ENCODE results near the gene NRAS. TPM values are rescaled to one million over a fixed set of nuclear protein-coding genes. Genes with fewer than 3 reads are reported as not detected.

The NRAS gene
- polyA plus RNA-seq, 1 donor (not counting 4 experiments of a cell fraction or from before 2014, with no cell fraction given): 49.5 TPM

GRCh38 chr1:114671011-114671938 is 45.3 kb downstream of the NRAS start:
- FAIRE-seq: peak; percentile 36
- Histone ChIP-seq H3K27ac (ENCODE audit: control insufficient read depth, insufficient read depth, low read length) (peak overlapping the region; percentile 100), H3K9ac (ENCODE audit: control insufficient read depth, extremely low read depth, insufficient read depth, low read length) (peak overlapping the region; percentile 100), H3K4me1 (ENCODE audit: control insufficient read depth, extremely low read depth, insufficient read depth, low read length) (peaks cover 17% of the 10 kb centered on the region), H3K9me1 (ENCODE audit: control insufficient read depth, extremely low read depth, insufficient read depth, low read length) (no peaks in the 10 kb centered on the region), H3K9me3 (ENCODE audit: control insufficient read depth, low read depth, low read length) (no peaks in the 10 kb centered on the region), H2AFZ (ENCODE audit: control insufficient read depth, low read length) (peak overlapping the region; percentile 91), H3K79me2 (ENCODE audit: control insufficient read depth, insufficient read depth, low read length) (peaks cover 29% of the 10 kb centered on the region), H3K27me3 (ENCODE audit: control insufficient read depth, extremely low read depth, insufficient read depth, low read length) (no peaks in the 10 kb centered on the region), H3K36me3 (ENCODE audit: control insufficient read depth in 2 of 2, extremely low read depth in 1 of 2, insufficient read depth in 2 of 2, low read length in 2 of 2) (no peaks in the 10 kb centered on the region), H4K20me1 (ENCODE audit: control insufficient read depth, extremely low read depth, insufficient read depth, low read length) (no peaks in the 10 kb centered on the region), H3K4me3 (ENCODE audit: control insufficient read depth in 2 of 3, extremely low read depth in 1 of 3, insufficient read depth in 2 of 3, low read depth in 1 of 3, low read length in 3 of 3) (peak overlapping the region; percentile 8 to 93 (median 51)), H3K4me2 (ENCODE audit: control insufficient read depth, extremely low read depth, insufficient read depth, low read depth, low read length) (peak overlapping the region; percentile 88)
- dilution Hi-C loops (cut with MboI; ENCODE audit: extremely low pct_ligation_motif_present, low sequenced_read_pairs): no loop called here
- DNase-seq (ENCODE audit: low read depth, low spot score): no peak
- TF ChIP-seq EZH2 (IDR thresholded peaks at IDR 0.05; ENCODE audit: low read length) (no peak), CTCF (optimal IDR thresholded peaks at IDR 0.05 in 1 of 3, IDR thresholded peaks at IDR 0.05 in 1 of 3, conservative IDR thresholded peaks at IDR 0.05 in 1 of 3; ENCODE audit: extremely low read depth in 1 of 3, insufficient read depth in 2 of 3, low read length in 3 of 3) (no peak)

DNA sequence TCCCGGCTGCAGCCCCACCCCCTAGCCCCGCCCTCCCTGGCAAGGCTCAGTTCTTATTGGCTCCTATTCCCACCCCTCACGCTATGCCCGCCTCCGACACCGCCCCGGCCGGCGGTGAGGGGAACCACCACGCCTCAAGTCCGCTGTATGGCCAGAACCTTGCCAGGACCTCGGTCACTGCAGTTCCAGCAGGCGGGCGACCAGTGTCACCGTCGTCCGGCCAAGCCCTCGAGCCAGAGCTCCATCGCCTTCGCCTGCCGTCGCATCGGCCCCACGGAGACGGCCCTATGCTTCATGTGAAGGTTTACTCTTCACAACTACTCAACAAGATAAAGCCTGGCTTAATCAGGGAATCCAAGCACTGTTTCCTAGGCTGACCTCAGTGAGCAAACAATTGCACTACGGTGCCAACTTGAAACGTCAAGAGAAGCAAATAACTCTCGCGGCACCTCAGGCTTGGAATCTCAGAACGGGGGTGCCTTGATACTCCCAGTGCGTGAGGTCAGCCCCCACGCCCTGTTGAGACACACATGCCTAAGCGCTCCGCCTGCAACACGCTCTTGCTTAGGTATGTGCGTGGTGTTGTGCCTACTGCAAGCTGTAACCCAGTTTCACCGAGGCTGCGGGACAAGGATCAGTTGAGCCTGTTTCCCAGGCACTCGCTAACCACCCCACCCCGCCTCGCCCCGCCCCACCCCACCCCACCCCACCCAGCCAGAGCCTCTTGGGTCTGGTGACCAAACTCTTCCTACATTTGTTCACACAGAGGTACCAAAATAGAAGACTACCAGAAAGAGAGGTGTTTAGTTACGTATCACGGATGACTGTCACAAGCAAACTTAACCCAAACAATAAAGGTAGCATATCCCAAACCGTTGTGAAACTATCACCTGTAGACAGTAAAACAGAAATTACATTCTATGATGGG is 46.2 kb downstream of the NRAS start:
- H3K9me1 ChIP-seq (ENCODE audit: control insufficient read depth, extremely low read depth, insufficient read depth, low read length): no peaks in the 10 kb centered on the region
- peaks cover 39% of the 10 kb centered on the region for H3K79me2 ChIP-seq (ENCODE audit: control insufficient read depth, insufficient read depth, low read length)
- no peaks in the 10 kb centered on the region for H3K36me3 ChIP-seq (ENCODE audit: control insufficient read depth in 2 of 2, extremely low read depth in 1 of 2, insufficient read depth in 2 of 2, low read length in 2 of 2)
- peak overlapping the region; percentile 91 for H2AFZ ChIP-seq (ENCODE audit: control insufficient read depth, low read length)
- peak overlapping the region; percentile 100 for H3K27ac ChIP-seq (ENCODE audit: control insufficient read depth, insufficient read depth, low read length)
- dilution Hi-C loops (cut with MboI; ENCODE audit: extremely low pct_ligation_motif_present, low sequenced_read_pairs): no loop called here
- DNase-seq (ENCODE audit: low read depth, low spot score) (peak; percentile 92), FAIRE-seq (peak; percentile 91)
- peak overlapping the region; percentile 99 for H3K4me2 ChIP-seq (ENCODE audit: control insufficient read depth, extremely low read depth, insufficient read depth, low read depth, low read length)
- no peaks in the 10 kb centered on the region for H3K9me3 ChIP-seq (ENCODE audit: control insufficient read depth, low read depth, low read length)
- peak overlapping the region; percentile 61 to 95 (median 94) for H3K4me3 ChIP-seq (ENCODE audit: control insufficient read depth in 2 of 3, extremely low read depth in 1 of 3, insufficient read depth in 2 of 3, low read depth in 1 of 3, low read length in 3 of 3)
- no peaks in the 10 kb centered on the region for H3K27me3 ChIP-seq (ENCODE audit: control insufficient read depth, extremely low read depth, insufficient read depth, low read length)
- H3K9ac ChIP-seq (ENCODE audit: control insufficient read depth, extremely low read depth, insufficient read depth, low read length): peak overlapping the region; percentile 100
- TF ChIP-seq EZH2 (IDR thresholded peaks at IDR 0.05; ENCODE audit: low read length): no peak
- H4K20me1 ChIP-seq (ENCODE audit: control insufficient read depth, extremely low read depth, insufficient read depth, low read length): no peaks in the 10 kb centered on the region
- peaks cover 17% of the 10 kb centered on the region for H3K4me1 ChIP-seq (ENCODE audit: control insufficient read depth, extremely low read depth, insufficient read depth, low read length)
